Measurements from ENCODE around the gene GAS7. TPM values are rescaled to one million over a fixed set of nuclear protein-coding genes. Genes with fewer than 3 reads are reported as not detected.

Gene GAS7
- total and polyA plus RNA-seq, 2 donors (not counting 1 experiment from before 2014, with no cell fraction given), result 3.4 to 13.6 TPM

- no peaks in the 10 kb centered on the region for H3K27me3 ChIP-seq (replicated peaks in 1 of 4; ENCODE audit: control extremely low read depth in 1 of 4, control insufficient read depth in 3 of 4, insufficient read depth in 4 of 4, low read length in 3 of 4)
- POLR2A ChIA-PET, result no interaction called here
- intact Hi-C loops (cut with micrococcal nuclease), result no loop called here
- Mint-ChIP-seq H3K4me3 (no peak overlapping the region), H3K27ac (no peak overlapping the region), H3K4me1 (no peaks in the 10 kb centered on the region), H3K9me3 (ENCODE audit: insufficient read depth) (peaks cover 5% of the 10 kb centered on the region), H3K27me3 (peaks cover 4% of the 10 kb centered on the region)
- H3K27ac ChIP-seq (ENCODE audit: low read length in 2 of 2), result no peak overlapping the region
- H2AFZ ChIP-seq (ENCODE audit: insufficient read depth, low read depth, low read length, poor library complexity, severe bottlenecking), result no peak overlapping the region
- H3K4me2 ChIP-seq (replicated peaks; ENCODE audit: low read depth, low read length, poor library complexity, severe bottlenecking), result no peak overlapping the region
- H3K9me3 ChIP-seq (ENCODE audit: control extremely low read depth in 1 of 3, control insufficient read depth in 2 of 3, insufficient read depth in 1 of 3, low read length in 2 of 3), result peaks cover 2 to 19% (median 7%) of the 10 kb centered on the region in 3 donors
- H3K36me3 ChIP-seq (replicated peaks in 1 of 2; ENCODE audit: control extremely low read depth in 1 of 2, control insufficient read depth in 1 of 2, extremely low read depth in 1 of 2, insufficient read depth in 2 of 2, low read length in 1 of 2), result no peaks in the 10 kb centered on the region
- H4K20me1 ChIP-seq (ENCODE audit: control insufficient read depth, insufficient read depth, low read length, poor library complexity, severe bottlenecking), result no peaks in the 10 kb centered on the region
- H3K79me2 ChIP-seq (ENCODE audit: control insufficient read depth, insufficient read depth, low read length), result no peaks in the 10 kb centered on the region
- H3K4me3 ChIP-seq (ENCODE audit: control extremely low read depth in 1 of 5, extremely low read depth in 1 of 5, insufficient read depth in 1 of 5, low read depth in 2 of 5, low read length in 4 of 5), result no peak overlapping the region
- no peak overlapping the region for H3K9ac ChIP-seq (ENCODE audit: low read length)
- CTCF ChIA-PET, result no interaction called here
- no peak for TF ChIP-seq EZH2 (IDR thresholded peaks at IDR 0.05; ENCODE audit: borderline replicate concordance, insufficient read depth, low read depth, low read length, poor library complexity, severe bottlenecking)
- TF ChIP-seq, protein P1, sequence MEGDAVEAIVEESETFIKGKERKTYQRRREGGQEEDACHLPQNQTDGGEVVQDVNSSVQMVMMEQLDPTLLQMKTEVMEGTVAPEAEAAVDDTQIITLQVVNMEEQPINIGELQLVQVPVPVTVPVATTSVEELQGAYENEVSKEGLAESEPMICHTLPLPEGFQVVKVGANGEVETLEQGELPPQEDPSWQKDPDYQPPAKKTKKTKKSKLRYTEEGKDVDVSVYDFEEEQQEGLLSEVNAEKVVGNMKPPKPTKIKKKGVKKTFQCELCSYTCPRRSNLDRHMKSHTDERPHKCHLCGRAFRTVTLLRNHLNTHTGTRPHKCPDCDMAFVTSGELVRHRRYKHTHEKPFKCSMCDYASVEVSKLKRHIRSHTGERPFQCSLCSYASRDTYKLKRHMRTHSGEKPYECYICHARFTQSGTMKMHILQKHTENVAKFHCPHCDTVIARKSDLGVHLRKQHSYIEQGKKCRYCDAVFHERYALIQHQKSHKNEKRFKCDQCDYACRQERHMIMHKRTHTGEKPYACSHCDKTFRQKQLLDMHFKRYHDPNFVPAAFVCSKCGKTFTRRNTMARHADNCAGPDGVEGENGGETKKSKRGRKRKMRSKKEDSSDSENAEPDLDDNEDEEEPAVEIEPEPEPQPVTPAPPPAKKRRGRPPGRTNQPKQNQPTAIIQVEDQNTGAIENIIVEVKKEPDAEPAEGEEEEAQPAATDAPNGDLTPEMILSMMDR (IDR thresholded peaks at IDR 0.05), result no peak
- DNase-seq (no peak), ATAC-seq (ENCODE audit: low read depth) (no peak)
- no peaks in the 10 kb centered on the region for H3K4me1 ChIP-seq (ENCODE audit: control insufficient read depth in 2 of 2, insufficient read depth in 2 of 2, low read length in 2 of 2)
These were observed 315.0 kb downstream of the GAS7 start for GRCh38 chr17:9883451-9883850.

DNA sequence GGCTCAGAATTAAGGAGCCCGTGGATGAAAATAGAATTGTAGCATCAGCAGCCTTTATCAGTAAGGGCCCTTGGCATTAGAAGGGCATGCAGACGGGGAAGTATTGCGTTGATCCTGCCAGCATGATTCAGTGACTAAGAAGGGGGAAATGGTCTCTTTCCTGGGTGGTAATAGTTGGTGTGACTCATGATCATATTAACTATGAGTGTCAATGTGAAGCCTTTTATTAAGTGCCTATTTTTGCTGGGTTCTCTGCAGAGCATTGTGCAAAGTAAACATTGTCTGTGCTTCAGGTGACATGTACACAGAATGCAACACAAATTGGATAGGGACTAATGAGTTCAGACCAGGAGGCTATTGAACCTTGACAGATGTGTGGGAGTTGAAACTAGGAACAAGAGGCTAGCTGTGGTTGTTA lies 317.8 kb downstream of the GAS7 start:
- H2AFZ ChIP-seq (ENCODE audit: insufficient read depth, low read depth, low read length, poor library complexity, severe bottlenecking), result no peak overlapping the region
- no peak for ATAC-seq (ENCODE audit: low read depth)

More for the DNA sequence above, 317.8 kb downstream of the GAS7 start:
- Histone ChIP-seq H3K4me3 (ENCODE audit: control extremely low read depth in 1 of 5, extremely low read depth in 1 of 5, insufficient read depth in 1 of 5, low read depth in 2 of 5, low read length in 4 of 5) (no peak overlapping the region), H4K20me1 (ENCODE audit: control insufficient read depth, insufficient read depth, low read length, poor library complexity, severe bottlenecking) (no peaks in the 10 kb centered on the region), H3K27ac (ENCODE audit: low read length in 2 of 2) (no peak overlapping the region), H3K9me3 (ENCODE audit: control extremely low read depth in 1 of 3, control insufficient read depth in 2 of 3, insufficient read depth in 1 of 3, low read length in 2 of 3) (peaks cover 1 to 19% (median 7%) of the 10 kb centered on the region in 3 donors), H3K36me3 (replicated peaks in 1 of 2; ENCODE audit: control extremely low read depth in 1 of 2, control insufficient read depth in 1 of 2, extremely low read depth in 1 of 2, insufficient read depth in 2 of 2, low read length in 1 of 2) (no peaks in the 10 kb centered on the region), H3K4me1 (ENCODE audit: control insufficient read depth in 2 of 2, insufficient read depth in 2 of 2, low read length in 2 of 2) (no peaks in the 10 kb centered on the region), H3K4me2 (replicated peaks; ENCODE audit: low read depth, low read length, poor library complexity, severe bottlenecking) (no peak overlapping the region), H3K79me2 (ENCODE audit: control insufficient read depth, insufficient read depth, low read length) (no peaks in the 10 kb centered on the region), H3K27me3 (replicated peaks in 1 of 4; ENCODE audit: control extremely low read depth in 1 of 4, control insufficient read depth in 3 of 4, insufficient read depth in 4 of 4, low read length in 3 of 4) (peaks cover 0 to 2% (median 0%) of the 10 kb centered on the region in 4 experiments), H3K9ac (ENCODE audit: low read length) (no peak overlapping the region)
- 81% methylated on average over 3 of the region's 3 CpGs for WGBS (ENCODE audit: insufficient coverage)
- Mint-ChIP-seq H3K9me3 (ENCODE audit: insufficient read depth) (peaks cover 5% of the 10 kb centered on the region), H3K4me3 (no peak overlapping the region), H3K27me3 (peaks cover 9% of the 10 kb centered on the region), H3K27ac (no peak overlapping the region), H3K4me1 (no peaks in the 10 kb centered on the region)
- CTCF ChIA-PET, result no interaction called here
- DNase-seq, result no peak
- TF ChIP-seq, protein P1 (IDR thresholded peaks at IDR 0.05), result no peak
- TF ChIP-seq EZH2 (IDR thresholded peaks at IDR 0.05; ENCODE audit: borderline replicate concordance, insufficient read depth, low read depth, low read length, poor library complexity, severe bottlenecking), result no peak
- intact Hi-C loops (cut with micrococcal nuclease), result no loop called here
- POLR2A ChIA-PET, result no interaction called here

Data from B cell (primary cell).